ENCODE data around the gene VAV2.

DNA sequence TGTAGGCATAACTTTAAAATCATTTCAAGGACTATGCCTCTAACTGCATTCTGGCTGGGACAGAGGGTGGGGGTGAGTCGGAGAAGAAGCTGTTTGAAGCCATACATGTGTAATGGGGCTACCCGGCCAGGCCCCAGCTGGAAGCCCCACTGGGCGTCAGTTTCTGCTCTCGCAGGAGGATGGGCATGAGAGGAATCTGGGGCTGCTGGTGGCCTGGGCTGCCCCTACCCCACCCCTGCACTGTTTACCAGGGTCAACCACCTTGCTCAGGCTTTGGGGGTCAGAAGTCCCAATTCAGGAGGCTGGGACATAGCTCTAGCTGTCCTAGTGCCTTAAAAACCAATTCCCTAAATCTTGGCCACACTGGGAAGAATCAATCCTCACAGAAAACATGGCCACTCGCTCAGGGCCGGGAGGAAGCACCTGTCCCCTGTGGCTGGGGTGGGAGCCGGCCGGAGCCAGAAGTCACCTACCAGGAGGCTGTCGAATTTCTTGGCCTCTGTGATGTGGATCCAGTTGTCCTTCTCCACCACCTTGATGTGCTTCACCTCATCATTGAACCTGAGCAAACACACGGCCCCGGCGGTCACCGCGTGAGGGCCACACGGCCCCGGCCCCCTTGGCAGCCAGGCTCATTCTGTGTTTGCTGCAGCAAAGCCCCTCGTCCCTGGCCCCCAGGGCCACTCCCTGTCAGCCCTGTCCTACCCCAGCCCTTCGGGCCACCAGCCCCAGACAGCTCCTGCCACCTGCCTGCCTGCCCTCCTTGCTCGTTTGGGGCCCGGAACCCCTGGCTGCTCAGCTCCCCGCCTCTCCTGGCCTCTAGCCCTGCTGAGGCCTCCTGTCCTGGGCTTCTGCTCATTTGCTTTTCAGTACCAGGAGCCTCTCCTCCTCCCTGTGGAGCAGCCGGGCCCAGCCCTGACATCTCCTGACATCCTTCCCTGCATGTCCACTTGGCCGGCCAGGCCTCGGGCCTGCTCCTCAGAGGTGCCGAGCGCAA is 220.3 kb downstream of the VAV2 start:
- TF ChIP-seq POLR2AphosphoS5 (IDR thresholded peaks at IDR 0.05) (no peak), POLR2A (IDR thresholded peaks at IDR 0.05) (no peak)
- TF ChIP-seq, protein P1, sequence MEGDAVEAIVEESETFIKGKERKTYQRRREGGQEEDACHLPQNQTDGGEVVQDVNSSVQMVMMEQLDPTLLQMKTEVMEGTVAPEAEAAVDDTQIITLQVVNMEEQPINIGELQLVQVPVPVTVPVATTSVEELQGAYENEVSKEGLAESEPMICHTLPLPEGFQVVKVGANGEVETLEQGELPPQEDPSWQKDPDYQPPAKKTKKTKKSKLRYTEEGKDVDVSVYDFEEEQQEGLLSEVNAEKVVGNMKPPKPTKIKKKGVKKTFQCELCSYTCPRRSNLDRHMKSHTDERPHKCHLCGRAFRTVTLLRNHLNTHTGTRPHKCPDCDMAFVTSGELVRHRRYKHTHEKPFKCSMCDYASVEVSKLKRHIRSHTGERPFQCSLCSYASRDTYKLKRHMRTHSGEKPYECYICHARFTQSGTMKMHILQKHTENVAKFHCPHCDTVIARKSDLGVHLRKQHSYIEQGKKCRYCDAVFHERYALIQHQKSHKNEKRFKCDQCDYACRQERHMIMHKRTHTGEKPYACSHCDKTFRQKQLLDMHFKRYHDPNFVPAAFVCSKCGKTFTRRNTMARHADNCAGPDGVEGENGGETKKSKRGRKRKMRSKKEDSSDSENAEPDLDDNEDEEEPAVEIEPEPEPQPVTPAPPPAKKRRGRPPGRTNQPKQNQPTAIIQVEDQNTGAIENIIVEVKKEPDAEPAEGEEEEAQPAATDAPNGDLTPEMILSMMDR (IDR thresholded peaks at IDR 0.05) = no peak

Data from breast epithelium (tissue), 3 donors.